Measurements from ENCODE around the gene ALKBH5. TPM values are rescaled to one million over a fixed set of nuclear protein-coding genes. Genes with fewer than 3 reads are reported as not detected.

The ALKBH5 gene
- total RNA-seq, 1 donor from 2014 or later, result 86.9 TPM

DNA sequence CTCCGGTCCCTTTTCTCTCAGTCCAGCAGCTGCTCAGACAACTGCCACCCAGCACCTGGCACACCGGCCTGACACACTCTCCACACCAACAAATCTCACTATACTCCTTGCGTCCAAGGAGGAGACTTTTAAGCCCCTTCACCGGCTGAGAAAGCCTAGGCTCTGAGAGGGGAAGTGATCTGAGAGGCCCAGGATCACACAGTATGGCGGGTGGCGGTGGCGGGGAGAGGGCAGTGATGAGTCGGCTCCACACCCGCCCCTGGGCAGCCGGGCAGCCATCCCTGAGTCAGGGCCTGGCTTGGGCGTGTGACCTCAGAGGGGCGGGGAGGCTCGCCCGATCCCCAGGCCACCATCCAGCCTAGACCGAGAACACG, 74.3 kb downstream of the ALKBH5 start:
- DNase-seq (ENCODE audit: low spot score), result peak; percentile 95

DNA sequence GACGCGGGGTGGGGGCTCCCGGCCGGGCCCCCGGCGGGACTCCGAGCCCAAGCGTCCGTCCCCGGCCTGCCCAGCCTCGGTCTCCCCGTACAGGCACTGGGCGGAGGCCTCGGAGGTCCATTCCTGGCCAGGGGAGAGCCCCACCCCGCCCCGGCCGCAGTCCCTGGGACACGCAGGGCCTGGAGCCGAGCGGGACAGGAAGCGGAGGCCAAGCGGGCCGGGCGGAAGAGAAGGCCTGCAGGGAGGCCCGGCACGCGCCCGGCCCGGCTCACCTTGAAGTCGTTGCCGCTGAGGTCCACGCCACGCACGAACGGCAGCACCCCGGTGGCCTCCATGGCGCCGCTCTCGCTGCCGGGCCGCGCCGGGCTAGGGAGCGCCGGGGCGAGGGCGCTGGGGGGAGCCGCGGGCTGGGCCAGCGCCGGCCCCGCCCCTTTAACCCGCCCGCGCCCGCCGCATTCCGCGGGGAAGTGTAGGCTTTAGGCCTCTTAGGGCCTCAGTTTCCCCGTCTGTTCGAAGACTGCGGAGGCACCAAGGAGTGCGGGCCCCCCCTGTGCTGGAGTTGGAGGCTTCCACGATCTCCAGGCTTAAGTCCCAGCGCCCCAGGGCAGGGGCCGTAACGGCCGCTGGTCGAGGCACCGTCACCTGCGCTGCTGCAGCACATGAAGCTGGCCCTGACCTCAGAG, 74.9 kb downstream of the ALKBH5 start, which contains the start of gene FLII:
Gene FLII, minus strand, starts transcription at position 383 of the 683 bp plus-strand sequence. Its CDS starts 48 bp downstream, at position 335.
- DNase-seq (ENCODE audit: low spot score), result no peak

Other genes starting within 250 kb of the ALKBH5 start
- 43.7 TPM for gene TOM1L2, start 211.4 kb upstream of the ALKBH5 start, total RNA-seq
- gene DRC3, start 211.0 kb upstream of the ALKBH5 start, total RNA-seq, result 0.32 TPM
- gene ATPAF2, start 144.7 kb upstream of the ALKBH5 start, total RNA-seq, result 20.8 TPM
- 17.4 TPM for gene GID4, start 144.4 kb upstream of the ALKBH5 start, total RNA-seq
- 36.3 TPM for gene DRG2, start 95.9 kb upstream of the ALKBH5 start, total RNA-seq
- 0.71 TPM for gene MYO15A, start 75.1 kb upstream of the ALKBH5 start, total RNA-seq
- gene LLGL1, start 41.8 kb downstream of the ALKBH5 start, total RNA-seq, result 12.0 TPM
- 269 TPM for gene FLII, start 74.9 kb downstream of the ALKBH5 start, total RNA-seq
- gene MIEF2, start 76.8 kb downstream of the ALKBH5 start, total RNA-seq, result 4.6 TPM
- gene TOP3A, start 131.2 kb downstream of the ALKBH5 start, total RNA-seq, result 34.1 TPM
- 14.3 TPM for gene SMCR8, start 131.5 kb downstream of the ALKBH5 start, total RNA-seq
- 87.2 TPM for gene SHMT1, start 179.7 kb downstream of the ALKBH5 start, total RNA-seq
- 0.22 TPM for gene EVPLL, start 193.9 kb downstream of the ALKBH5 start, total RNA-seq